HTR-8/SVneo (cell line): ENCODE measurements around the gene NRG3.

Source experiments
- DNase-seq: peaks from one replicate; pipeline ENCODE4 v3.0.0; 2011; ENCODE audit warnings: low spot score, mixed read lengths; ENCODE audit not compliant: insufficient read length
- FAIRE-seq: peaks from 2 replicates; lab custom pipeline; 2011; peaks lifted over from hg19 to GRCh38; lab: Jason Lieb, UNC

Gene NRG3

DNA sequence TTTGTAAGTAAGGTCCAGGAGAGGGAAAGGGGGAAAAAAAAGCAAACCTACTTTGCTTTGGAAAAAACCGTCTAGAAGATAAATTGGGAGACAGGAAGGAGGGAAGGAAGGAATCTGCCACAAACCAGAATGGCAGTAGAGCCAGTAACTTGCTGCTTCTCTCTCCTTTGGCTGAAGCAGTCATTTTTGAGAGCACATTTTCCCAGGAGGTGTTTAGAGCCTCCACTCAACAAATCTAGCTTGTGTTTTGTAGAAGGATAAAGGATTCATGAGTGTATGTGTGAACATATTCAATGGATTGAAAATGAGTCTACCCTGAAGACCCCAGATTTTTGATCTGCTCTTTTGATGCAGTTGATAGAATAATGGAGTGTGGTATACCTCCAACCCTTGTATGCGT is 2.6 kb downstream of the NRG3 start:
- DNase-seq: no peak
- no peak for FAIRE-seq

DNA sequence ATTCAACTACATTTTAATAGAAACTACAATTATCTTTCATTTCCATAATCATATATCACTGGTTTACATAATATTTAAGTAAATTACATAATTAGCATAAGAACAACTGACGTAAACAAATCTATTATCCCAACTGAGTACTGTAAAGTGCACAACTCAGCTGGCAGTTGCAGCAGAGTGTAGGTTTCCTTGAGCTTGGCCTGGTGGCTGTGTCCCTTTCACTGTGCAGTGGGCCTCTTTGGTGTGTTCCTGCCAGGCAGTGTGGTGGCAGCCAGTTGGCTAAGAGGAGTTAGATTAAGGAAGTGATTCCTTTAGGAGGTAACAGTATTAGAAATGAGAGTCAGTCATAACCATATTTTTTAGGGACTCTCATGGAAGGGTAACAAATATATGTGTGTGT is 7.0 kb downstream of the NRG3 start:
- FAIRE-seq (no peak), DNase-seq (no peak)

DNA sequence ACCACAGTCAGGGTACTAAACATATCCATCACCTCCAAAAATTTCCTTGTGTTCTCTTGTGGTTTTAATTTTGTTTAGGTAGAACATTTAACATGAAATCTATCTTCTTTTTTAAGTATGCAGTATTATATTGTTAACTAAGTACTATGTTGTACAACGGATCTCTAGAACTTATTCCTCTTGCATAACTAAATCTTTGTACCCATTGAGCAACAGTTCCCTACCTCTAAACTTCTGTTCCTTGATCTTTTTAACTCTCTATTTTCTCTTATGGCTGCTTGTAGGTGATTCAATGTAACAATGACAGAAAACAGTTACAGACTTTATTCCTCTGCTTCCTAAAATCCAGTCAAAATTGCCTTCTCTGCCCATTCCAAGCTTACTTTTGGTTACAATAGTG is 9.9 kb downstream of the NRG3 start:
- FAIRE-seq (no peak), DNase-seq (no peak)

DNA sequence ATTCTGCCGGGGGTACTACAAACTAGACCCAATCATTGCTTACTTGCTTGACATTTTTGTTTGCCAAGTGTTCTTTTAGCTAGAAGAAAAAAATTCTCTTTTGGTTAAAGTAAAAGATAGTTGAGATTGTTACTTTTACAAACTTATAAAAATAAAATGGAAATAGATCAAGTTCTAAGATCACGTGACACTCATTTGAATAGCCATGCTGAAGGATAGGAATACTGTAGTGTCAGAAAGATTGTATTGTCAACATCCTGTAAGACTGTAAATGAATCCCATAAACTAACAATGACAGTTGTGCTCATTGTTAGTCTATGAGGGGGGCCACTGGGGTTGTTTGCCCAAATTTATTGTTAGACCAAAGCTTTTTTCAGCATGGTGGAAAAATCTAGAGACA is 10.5 kb downstream of the NRG3 start:
- no peak for DNase-seq
- FAIRE-seq: no peak

DNA sequence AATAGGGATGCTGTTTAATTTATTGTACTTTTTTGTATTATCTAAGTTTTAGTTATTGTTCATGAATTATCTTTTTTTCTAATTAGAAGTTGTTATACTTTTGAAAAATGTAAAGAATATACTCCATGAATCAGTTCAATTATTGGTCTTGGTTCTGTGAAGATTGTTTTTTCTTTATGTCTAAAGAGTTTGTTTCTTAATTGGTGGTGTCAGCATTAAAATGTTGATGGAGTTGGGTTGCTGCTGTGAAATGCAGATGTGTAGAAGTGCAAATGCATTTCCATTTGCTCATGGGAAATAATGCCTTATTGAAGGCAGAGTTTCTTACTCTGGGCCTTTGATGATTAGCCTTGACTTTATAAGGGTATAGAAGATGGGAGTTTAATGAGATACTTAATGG is 11.9 kb downstream of the NRG3 start:
- FAIRE-seq (no peak), DNase-seq (no peak)

DNA sequence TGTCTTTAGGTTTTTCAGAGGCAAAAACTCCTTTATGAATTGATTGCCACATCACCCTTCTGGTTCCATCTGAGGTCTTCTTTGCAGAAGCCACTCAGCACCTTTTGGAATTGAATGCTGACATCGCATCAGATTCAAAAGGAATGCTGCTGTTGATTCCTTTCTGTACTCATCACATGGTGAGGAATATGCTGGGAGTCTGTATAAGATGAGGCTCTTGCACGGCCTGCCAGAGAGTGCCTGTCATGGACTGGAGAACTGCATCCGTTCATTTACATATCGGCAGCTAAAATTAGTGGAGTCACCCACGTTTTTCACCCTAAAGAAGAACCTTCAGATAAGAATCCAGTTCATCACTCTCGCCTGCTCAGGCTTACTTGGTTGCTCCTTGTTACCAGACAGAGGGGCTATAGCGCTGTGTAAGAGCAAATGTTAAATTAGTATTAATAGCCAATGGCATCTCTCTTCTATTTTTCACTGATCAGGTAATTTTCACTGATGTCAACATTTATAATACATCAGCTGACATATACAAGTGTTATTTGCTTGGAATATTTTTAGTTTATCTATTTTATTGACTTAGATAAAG is 14.3 kb downstream of the NRG3 start:
- no peak for DNase-seq
- no peak for FAIRE-seq

DNA sequence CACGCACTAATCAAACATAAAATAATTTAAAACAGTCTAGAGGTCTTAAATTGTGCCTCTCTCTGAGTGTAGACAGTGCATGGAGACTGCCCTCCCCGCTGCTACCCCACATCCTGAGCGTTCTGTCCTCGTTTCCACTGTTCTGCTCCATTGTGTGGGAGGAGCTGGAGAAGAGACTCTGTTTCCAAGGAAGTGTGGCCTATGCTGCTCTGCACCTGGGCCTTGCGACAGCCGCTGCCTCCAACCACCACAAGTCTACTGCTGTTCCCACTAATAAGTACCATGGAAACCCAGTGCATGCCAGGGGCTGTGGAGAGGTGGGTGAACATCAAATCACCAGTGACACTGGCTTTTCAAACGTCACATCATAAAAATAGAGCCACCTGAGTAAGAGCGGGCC is 19.6 kb downstream of the NRG3 start:
- FAIRE-seq (no peak), DNase-seq (no peak)

DNA sequence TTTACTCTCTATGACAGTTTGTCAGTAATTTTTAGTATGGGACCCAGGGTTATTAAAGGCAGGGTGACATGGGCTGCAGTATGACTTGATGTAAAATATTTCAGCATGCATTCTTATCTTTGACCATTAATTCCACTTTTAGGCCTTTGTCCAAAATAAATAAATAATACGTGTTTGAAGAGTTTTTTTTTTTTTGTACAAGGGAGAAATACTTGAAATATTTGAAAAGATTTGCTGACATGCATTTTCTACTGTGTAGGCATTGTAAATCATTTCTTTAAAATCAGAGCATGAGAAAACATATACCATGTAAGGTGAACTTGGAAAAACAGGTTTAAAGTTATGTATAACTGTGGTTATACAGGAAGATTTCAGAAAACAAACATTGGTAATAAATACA is 23.5 kb downstream of the NRG3 start:
- DNase-seq (no peak), FAIRE-seq (no peak)

GRCh38 chr10:81900989-81901388 is 26.0 kb downstream of the NRG3 start:
- DNase-seq (no peak), FAIRE-seq (no peak)

DNA sequence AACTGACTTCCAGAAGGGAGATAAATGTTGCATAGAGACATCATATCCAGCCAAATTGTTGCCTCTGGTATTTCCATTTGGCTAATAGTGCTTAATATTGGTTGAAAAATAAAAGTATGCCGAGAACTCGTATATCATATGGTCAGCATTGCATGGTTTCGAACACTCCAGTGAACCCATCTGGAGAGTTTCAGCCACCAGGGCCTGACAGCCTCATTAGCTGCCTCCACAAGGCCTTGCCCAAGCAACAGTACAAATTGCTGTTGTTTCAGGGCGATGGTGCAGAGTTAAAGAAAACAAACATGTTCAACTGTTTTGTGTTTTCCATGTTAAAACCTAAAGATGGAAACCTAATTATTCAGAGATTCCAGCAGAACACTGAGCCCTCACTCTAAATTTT is 28.5 kb downstream of the NRG3 start:
- DNase-seq (no peak), FAIRE-seq (no peak)

- FAIRE-seq (no peak), DNase-seq (no peak)
Measured at GRCh38 chr10:81905161-81905560, 30.2 kb downstream of the NRG3 start.

- no peak for FAIRE-seq
- no peak for DNase-seq
Measured at GRCh38 chr10:81909453-81909852, 34.5 kb downstream of the NRG3 start.

DNA sequence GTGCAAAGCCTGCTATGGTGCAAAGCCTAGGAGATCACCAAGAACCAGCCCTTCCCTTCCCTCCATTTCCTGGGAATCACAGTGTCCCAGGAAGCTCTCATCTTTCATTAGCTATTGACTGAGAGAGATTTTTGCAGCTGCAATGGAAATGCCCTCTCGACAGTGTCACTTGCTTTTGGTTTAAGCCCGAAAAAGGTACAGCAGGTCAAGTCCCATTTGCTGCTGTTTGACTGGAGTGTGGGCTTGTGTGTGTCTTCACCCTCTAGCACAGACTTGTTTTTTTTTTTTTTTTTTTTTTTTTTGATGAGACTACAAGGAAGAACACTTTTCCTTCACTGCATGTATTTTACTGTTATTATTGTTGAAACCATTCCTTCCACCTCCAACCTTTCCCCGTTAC is 36.3 kb downstream of the NRG3 start:
- no peak for FAIRE-seq

GRCh38 chr10:81914736-81915503 is 39.9 kb downstream of the NRG3 start:
- DNase-seq: no peak
- no peak for FAIRE-seq

More for the DNA sequence above, 36.3 kb downstream of the NRG3 start:
- no peak for DNase-seq

GRCh38 chr10:81915504-81915897 is 40.5 kb downstream of the NRG3 start:
- DNase-seq: no peak
- FAIRE-seq: no peak

- DNase-seq: no peak
- FAIRE-seq: no peak
Measured at GRCh38 chr10:81917666-81918065, 42.7 kb downstream of the NRG3 start.

DNA sequence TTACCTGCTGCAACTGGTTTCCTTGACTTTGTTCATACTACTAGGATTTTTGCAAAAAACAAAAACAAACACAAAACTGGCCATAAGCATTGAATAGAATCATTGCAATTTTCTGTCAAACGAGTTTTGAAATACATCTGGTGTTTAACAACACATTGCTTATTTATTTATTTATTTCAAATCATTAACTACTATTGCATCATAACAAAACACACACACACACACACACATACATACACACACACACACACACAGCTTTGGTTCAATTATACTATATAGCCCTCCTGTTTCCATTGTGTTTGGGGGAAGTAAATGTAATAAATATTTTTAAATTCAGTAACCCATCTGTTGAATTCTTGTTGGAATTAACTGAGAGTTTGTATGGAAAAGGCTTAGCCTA is 43.8 kb downstream of the NRG3 start:
- no peak for FAIRE-seq

DNA sequence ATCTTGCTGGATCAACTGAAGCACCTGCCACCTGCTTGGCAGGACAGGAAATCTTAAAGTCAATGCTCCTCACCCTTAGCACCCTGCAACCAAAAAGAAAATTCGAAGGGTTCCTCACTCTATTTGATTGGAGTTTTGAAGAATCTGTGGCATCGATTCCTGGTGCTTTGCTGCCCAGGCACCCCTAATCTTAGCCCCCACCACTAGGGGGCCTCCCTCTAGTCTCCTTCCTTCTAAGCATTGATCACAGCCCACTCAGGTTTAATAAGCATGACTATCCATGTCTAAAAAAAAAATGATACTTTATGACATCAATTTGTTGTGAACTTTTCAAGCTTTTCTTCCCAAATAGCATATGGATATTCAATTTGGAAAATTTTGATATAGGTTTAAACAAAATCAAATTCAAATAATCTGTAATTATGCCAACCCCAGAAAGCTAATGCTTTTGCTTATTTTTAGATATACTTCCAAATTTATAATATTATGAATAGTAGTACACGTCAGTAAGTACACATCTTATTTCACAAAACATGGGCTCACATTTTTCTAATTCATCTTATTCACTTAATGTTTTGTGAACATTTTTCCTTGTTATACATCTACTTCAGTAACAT is 45.3 kb downstream of the NRG3 start:
- DNase-seq: no peak
- no peak for FAIRE-seq

More for the DNA sequence above, 43.8 kb downstream of the NRG3 start:
- no peak for DNase-seq

DNA sequence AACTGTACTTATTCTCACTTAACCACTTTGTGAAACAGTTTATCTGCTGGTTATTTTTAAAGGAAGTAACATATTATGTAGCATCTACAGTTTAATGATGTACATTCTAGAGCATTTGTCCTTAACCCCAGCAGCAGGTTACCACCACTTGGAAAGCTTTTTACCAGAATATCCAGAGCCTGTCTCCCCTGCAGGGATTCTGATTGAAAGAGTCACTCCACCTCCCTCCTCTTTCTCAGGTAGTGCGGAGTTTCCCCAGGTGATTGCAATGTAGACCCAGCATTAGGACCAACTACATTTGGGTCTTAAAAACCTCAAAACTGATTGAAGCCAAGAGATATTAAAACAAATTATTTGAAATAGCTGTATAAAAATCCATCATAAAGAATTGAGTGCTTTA is 53.1 kb downstream of the NRG3 start:
- FAIRE-seq (no peak), DNase-seq (no peak)

- no peak for DNase-seq
- no peak for FAIRE-seq
Measured at GRCh38 chr10:81943583-81943982, 68.6 kb downstream of the NRG3 start.

GRCh38 chr10:81944609-81945008 is 69.6 kb downstream of the NRG3 start:
- DNase-seq (no peak), FAIRE-seq (no peak)

GRCh38 chr10:81949283-81949682 is 74.3 kb downstream of the NRG3 start:
- no peak for DNase-seq
- FAIRE-seq: no peak
